ENCODE data around the gene DNAH8. TPM values are rescaled to one million over a fixed set of nuclear protein-coding genes. Genes with fewer than 3 reads are reported as not detected.

The DNAH8 gene
- total RNA-seq, 1 experiment from 2014 or later: 0.15 TPM

GRCh38 chr6:39017547-39017880 lies 302.4 kb downstream of the DNAH8 start:
- H3K27me3 ChIP-seq (ENCODE audit: low read length): peaks cover 62% of the 10 kb centered on the region
- no peak for TF ChIP-seq EZH2phosphoT487 (IDR thresholded peaks at IDR 0.05; ENCODE audit: borderline replicate concordance, low read length)
- no peak for TF ChIP-seq EZH2 (IDR thresholded peaks at IDR 0.05; ENCODE audit: low read length, unreplicated experiment)
- no peak for TF ChIP-seq CTCF (conservative IDR thresholded peaks at IDR 0.05; ENCODE audit: low read depth, low read length)
- CTCF ChIA-PET: no interaction called here
- ATAC-seq: no peak
- H4K20me1 ChIP-seq (ENCODE audit: low read length): no peaks in the 10 kb centered on the region
- H3K4me1 ChIP-seq (ENCODE audit: insufficient read depth, low read length): no peaks in the 10 kb centered on the region
- H3K36me3 ChIP-seq (ENCODE audit: low read depth, low read length): no peaks in the 10 kb centered on the region
- no peaks in the 10 kb centered on the region for H3F3A ChIP-seq (ENCODE audit: low read length, unreplicated experiment)
- H2AFZ ChIP-seq (ENCODE audit: low read length): no peak overlapping the region
- POLR2A ChIA-PET (ENCODE audit: unreplicated experiment): no interaction called here
- no peak overlapping the region for H3K9ac ChIP-seq (ENCODE audit: low read length)
- no TSS peak for BruUV-seq (replicated peaks)
- no peak overlapping the region for H3K4me2 ChIP-seq (ENCODE audit: low read length)
- H3K4me3 ChIP-seq (ENCODE audit: low read length): no peak overlapping the region
- H3K27ac ChIP-seq (ENCODE audit: low read length): no peak overlapping the region
- H3K9me3 ChIP-seq (ENCODE audit: low read length): no peaks in the 10 kb centered on the region
- H3K79me2 ChIP-seq (ENCODE audit: low read length): no peaks in the 10 kb centered on the region
- no peaks in the 10 kb centered on the region for H3K9me2 ChIP-seq (replicated peaks; ENCODE audit: low read length)
- intact Hi-C loops (cut with micrococcal nuclease): no loop called here
- no peak for DNase-seq

- no peak overlapping the region for H3K27ac ChIP-seq (ENCODE audit: low read length)
- H3K9me2 ChIP-seq (replicated peaks; ENCODE audit: low read length): no peaks in the 10 kb centered on the region
- no peaks in the 10 kb centered on the region for H4K20me1 ChIP-seq (ENCODE audit: low read length)
- ATAC-seq (no peak), DNase-seq (no peak)
- no peaks in the 10 kb centered on the region for H3F3A ChIP-seq (ENCODE audit: low read length, unreplicated experiment)
- peaks cover 59% of the 10 kb centered on the region for H3K27me3 ChIP-seq (ENCODE audit: low read length)
- no TSS peak for BruUV-seq (replicated peaks)
- H3K9me3 ChIP-seq (ENCODE audit: low read length): no peaks in the 10 kb centered on the region
- no peak overlapping the region for H2AFZ ChIP-seq (ENCODE audit: low read length)
- no peaks in the 10 kb centered on the region for H3K79me2 ChIP-seq (ENCODE audit: low read length)
- ChIA-PET POLR2A (ENCODE audit: unreplicated experiment) (no interaction called here), CTCF (no interaction called here)
- H3K36me3 ChIP-seq (ENCODE audit: low read depth, low read length): no peaks in the 10 kb centered on the region
- no peak overlapping the region for H3K4me3 ChIP-seq (ENCODE audit: low read length)
- H3K9ac ChIP-seq (ENCODE audit: low read length): no peak overlapping the region
- no peak overlapping the region for H3K4me2 ChIP-seq (ENCODE audit: low read length)
- intact Hi-C loops (cut with micrococcal nuclease): no loop called here
- TF ChIP-seq EZH2 (IDR thresholded peaks at IDR 0.05; ENCODE audit: low read length, unreplicated experiment): no peak
- H3K4me1 ChIP-seq (ENCODE audit: insufficient read depth, low read length): no peaks in the 10 kb centered on the region
Observed at GRCh38 chr6:39018103-39018502, 303.0 kb downstream of the DNAH8 start.

- ChIA-PET CTCF (interaction anchor here (0.6 kb wide), 2 partner anchors 8 to 317 kb away, joined by 3 to 10 read pairs; no protein-coding TSS in a partner anchor), POLR2A (ENCODE audit: unreplicated experiment) (no interaction called here)
- Histone ChIP-seq H3K79me2 (ENCODE audit: low read length) (no peaks in the 10 kb centered on the region), H4K20me1 (ENCODE audit: low read length) (no peaks in the 10 kb centered on the region), H3K9ac (ENCODE audit: low read length) (no peak overlapping the region), H3K4me2 (ENCODE audit: low read length) (no peak overlapping the region), H3K36me3 (ENCODE audit: low read depth, low read length) (no peaks in the 10 kb centered on the region), H2AFZ (ENCODE audit: low read length) (no peak overlapping the region), H3K9me3 (ENCODE audit: low read length) (no peaks in the 10 kb centered on the region), H3F3A (ENCODE audit: low read length, unreplicated experiment) (no peaks in the 10 kb centered on the region), H3K4me1 (ENCODE audit: insufficient read depth, low read length) (no peaks in the 10 kb centered on the region), H3K27ac (ENCODE audit: low read length) (no peak overlapping the region), H3K27me3 (ENCODE audit: low read length) (peaks cover 73% of the 10 kb centered on the region), H3K4me3 (ENCODE audit: low read length) (no peak overlapping the region), H3K9me2 (replicated peaks; ENCODE audit: low read length) (no peaks in the 10 kb centered on the region)
- ATAC-seq (no peak), DNase-seq (peak; percentile 6)
- intact Hi-C loops (cut with micrococcal nuclease): no loop called here
- TF ChIP-seq CTCF (conservative IDR thresholded peaks at IDR 0.05; ENCODE audit: low read depth, low read length): no peak
- TF ChIP-seq EZH2 (IDR thresholded peaks at IDR 0.05; ENCODE audit: low read length, unreplicated experiment): no peak
- TF ChIP-seq EZH2phosphoT487 (IDR thresholded peaks at IDR 0.05; ENCODE audit: borderline replicate concordance, low read length): no peak
- BruUV-seq (replicated peaks): no TSS peak
Observed at GRCh38 chr6:39020136-39020535, 305.0 kb downstream of the DNAH8 start.
